D721Med (cell line): Measurements from ENCODE around the gene VSTM5.

Source experiments
- DNase-seq: peaks from one replicate; pipeline ENCODE4 v3.0.0; 2011; ENCODE audit warnings: low spot score; ENCODE audit not compliant: insufficient read length
- FAIRE-seq: peaks from 2 replicates; lab custom pipeline; 2011; peaks lifted over from hg19 to GRCh38; lab: Jason Lieb, UNC
- TF ChIP-seq, protein P1 (sequence below): IDR thresholded peaks from 2 replicates; pipeline ENCODE4 v1.5.1; 2012; ENCODE audit warnings: mild to moderate bottlenecking, control low read depth; ENCODE audit not compliant: insufficient read depth; ENCODE audit errors: missing control alignments

Gene VSTM5

GRCh38 chr11:93842461-93842860 lies 8.0 kb downstream of the VSTM5 start:
- TF ChIP-seq, protein P1, sequence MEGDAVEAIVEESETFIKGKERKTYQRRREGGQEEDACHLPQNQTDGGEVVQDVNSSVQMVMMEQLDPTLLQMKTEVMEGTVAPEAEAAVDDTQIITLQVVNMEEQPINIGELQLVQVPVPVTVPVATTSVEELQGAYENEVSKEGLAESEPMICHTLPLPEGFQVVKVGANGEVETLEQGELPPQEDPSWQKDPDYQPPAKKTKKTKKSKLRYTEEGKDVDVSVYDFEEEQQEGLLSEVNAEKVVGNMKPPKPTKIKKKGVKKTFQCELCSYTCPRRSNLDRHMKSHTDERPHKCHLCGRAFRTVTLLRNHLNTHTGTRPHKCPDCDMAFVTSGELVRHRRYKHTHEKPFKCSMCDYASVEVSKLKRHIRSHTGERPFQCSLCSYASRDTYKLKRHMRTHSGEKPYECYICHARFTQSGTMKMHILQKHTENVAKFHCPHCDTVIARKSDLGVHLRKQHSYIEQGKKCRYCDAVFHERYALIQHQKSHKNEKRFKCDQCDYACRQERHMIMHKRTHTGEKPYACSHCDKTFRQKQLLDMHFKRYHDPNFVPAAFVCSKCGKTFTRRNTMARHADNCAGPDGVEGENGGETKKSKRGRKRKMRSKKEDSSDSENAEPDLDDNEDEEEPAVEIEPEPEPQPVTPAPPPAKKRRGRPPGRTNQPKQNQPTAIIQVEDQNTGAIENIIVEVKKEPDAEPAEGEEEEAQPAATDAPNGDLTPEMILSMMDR, result no peak
- FAIRE-seq, result no peak
- DNase-seq, result no peak

GRCh38 chr11:93842034-93842433 lies 8.4 kb downstream of the VSTM5 start:
- FAIRE-seq (no peak), DNase-seq (no peak)
- TF ChIP-seq, protein P1, result no peak

GRCh38 chr11:93841446-93841845 lies 9.0 kb downstream of the VSTM5 start:
- DNase-seq (no peak), FAIRE-seq (no peak)
- TF ChIP-seq, protein P1, result no peak

GRCh38 chr11:93840981-93841380 lies 9.4 kb downstream of the VSTM5 start:
- TF ChIP-seq, protein P1, result no peak

GRCh38 chr11:93840180-93840579 lies 10.2 kb downstream of the VSTM5 start:
- DNase-seq (no peak), FAIRE-seq (no peak)
- TF ChIP-seq, protein P1, result no peak

More at GRCh38 chr11:93840981-93841380, 9.4 kb downstream of the VSTM5 start:
- no peak for FAIRE-seq
- no peak for DNase-seq

GRCh38 chr11:93838967-93839366 lies 11.5 kb downstream of the VSTM5 start:
- DNase-seq (no peak), FAIRE-seq (no peak)
- TF ChIP-seq, protein P1, result no peak

DNA sequence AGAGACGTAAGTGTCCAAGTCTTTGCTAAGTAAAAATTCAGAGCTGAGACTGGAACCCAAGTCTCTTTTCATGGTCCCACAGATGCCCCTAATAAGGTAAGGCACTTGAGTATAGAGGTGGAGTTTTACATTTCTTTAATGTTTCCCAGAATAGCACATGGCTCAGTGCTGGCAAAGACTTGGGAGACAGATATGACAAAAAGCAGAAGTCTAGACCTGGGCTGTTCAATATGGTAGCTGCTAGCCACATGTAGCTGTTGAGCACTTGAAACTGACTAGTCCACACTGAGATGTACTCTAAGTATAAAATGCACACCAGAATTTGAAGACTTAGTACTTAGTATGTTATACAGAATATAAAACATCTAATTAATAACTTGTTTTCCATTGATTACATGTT lies 17.6 kb downstream of the VSTM5 start:
- DNase-seq (no peak), FAIRE-seq (no peak)
- TF ChIP-seq, protein P1, result no peak
